Calu3 (cell line): Measurements from ENCODE around the gene CTXN2. TPM values are rescaled to one million over a fixed set of nuclear protein-coding genes. Genes with fewer than 3 reads are reported as not detected.

ENCODE experiments used
- BruUV-seq: library from RNA; stranded (reverse); fragments of 400-500 nt; replicated peaks from 2 replicates; lab custom pipeline; 2021; lab: Mats Ljungman, UMichigan
- CTCF ChIA-PET: fragments of 300-600 bp; sonication (Branson Sonifier 250); formaldehyde crosslinking; loops from one replicate; lab custom pipeline; 2022; ENCODE audit warnings: antibody characterized with exemption; lab: Charles Lee
- DNase-seq: peaks from one replicate; pipeline ENCODE4 v3.0.0; 2022
- H3K27ac Mint-ChIP-seq: one replicate; pipeline ENCODE4 v1.8.0; 2022; ENCODE audit warnings: mixed read lengths; ENCODE audit not compliant: unreplicated experiment
- H3K27me3 Mint-ChIP-seq: one replicate; pipeline ENCODE4 v1.8.0; 2022; ENCODE audit warnings: mixed read lengths; ENCODE audit not compliant: unreplicated experiment
- H3K36me3 Mint-ChIP-seq: one replicate; pipeline ENCODE4 v1.8.0; 2022; ENCODE audit warnings: mild to moderate bottlenecking, moderate library complexity, mixed read lengths; ENCODE audit not compliant: insufficient read depth, unreplicated experiment
- H3K4me1 Mint-ChIP-seq: one replicate; pipeline ENCODE4 v1.8.0; 2022; ENCODE audit warnings: mild to moderate bottlenecking, low read depth, mixed read lengths; ENCODE audit not compliant: unreplicated experiment
- H3K4me3 Mint-ChIP-seq: one replicate; pipeline ENCODE4 v1.8.0; 2022; ENCODE audit warnings: mild to moderate bottlenecking, low read depth, moderate library complexity, mixed read lengths; ENCODE audit not compliant: unreplicated experiment
- H3K9me3 Mint-ChIP-seq: one replicate; pipeline ENCODE4 v1.8.0; 2022; ENCODE audit warnings: low read depth, mixed read lengths; ENCODE audit not compliant: unreplicated experiment
- intact Hi-C: fragments of 100-400 bp; cut with micrococcal nuclease; formaldehyde crosslinking; loops from one replicate; pipeline ENCODE4 v1.10.0; 2022; ENCODE audit not compliant: unreplicated experiment
- total RNA-seq: library from RNA; stranded (reverse); gene quantifications from 2 replicates; pipeline ENCODE4 v1.2.3, GENCODE V29; 2022
- TF ChIP-seq, protein P1 (sequence below): fragments of 200-600 bp; IDR thresholded peaks from one replicate; pipeline ENCODE4 v1.8.0; 2022; ENCODE audit warnings: antibody characterized with exemption; ENCODE audit not compliant: unreplicated experiment

CTXN2 gene
- total RNA-seq, 1 experiment from 2014 or later: not detected

DNA sequence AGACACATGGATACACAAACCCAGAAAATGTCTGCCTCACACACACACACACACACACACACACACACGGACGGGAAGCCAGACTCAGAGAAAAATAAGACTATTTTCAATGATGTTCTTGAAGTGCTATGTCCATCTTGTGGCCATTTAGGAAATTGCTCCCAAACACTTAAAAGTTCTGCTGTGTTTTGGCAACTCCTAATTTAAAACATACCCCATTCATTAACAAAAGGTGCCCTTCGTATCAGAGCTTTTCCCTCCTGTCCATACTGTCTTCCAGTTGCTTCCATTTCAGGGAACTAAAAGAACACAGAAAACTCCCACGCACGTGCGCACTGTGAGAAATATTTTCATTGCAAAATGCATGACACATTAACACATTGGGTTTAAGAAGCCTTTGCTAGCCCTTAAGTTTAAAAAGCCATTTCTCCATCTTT is 59.2 kb downstream of the CTXN2 start:
- Mint-ChIP-seq H3K36me3 (no peaks in the 10 kb centered on the region), H3K27ac (no peak overlapping the region), H3K4me3 (no peak overlapping the region), H3K27me3 (peaks cover 41% of the 10 kb centered on the region), H3K4me1 (no peaks in the 10 kb centered on the region), H3K9me3 (no peaks in the 10 kb centered on the region)
- peak; percentile 50 for DNase-seq
- intact Hi-C loops: loop anchor here (1.0 to 2.0 kb wide), 2 partner anchors 138 to 1054 kb away; no protein-coding TSS in a partner anchor
- TF ChIP-seq, protein P1, sequence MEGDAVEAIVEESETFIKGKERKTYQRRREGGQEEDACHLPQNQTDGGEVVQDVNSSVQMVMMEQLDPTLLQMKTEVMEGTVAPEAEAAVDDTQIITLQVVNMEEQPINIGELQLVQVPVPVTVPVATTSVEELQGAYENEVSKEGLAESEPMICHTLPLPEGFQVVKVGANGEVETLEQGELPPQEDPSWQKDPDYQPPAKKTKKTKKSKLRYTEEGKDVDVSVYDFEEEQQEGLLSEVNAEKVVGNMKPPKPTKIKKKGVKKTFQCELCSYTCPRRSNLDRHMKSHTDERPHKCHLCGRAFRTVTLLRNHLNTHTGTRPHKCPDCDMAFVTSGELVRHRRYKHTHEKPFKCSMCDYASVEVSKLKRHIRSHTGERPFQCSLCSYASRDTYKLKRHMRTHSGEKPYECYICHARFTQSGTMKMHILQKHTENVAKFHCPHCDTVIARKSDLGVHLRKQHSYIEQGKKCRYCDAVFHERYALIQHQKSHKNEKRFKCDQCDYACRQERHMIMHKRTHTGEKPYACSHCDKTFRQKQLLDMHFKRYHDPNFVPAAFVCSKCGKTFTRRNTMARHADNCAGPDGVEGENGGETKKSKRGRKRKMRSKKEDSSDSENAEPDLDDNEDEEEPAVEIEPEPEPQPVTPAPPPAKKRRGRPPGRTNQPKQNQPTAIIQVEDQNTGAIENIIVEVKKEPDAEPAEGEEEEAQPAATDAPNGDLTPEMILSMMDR: no peak
- CTCF ChIA-PET: no interaction called here
- BruUV-seq: no TSS peak

DNA sequence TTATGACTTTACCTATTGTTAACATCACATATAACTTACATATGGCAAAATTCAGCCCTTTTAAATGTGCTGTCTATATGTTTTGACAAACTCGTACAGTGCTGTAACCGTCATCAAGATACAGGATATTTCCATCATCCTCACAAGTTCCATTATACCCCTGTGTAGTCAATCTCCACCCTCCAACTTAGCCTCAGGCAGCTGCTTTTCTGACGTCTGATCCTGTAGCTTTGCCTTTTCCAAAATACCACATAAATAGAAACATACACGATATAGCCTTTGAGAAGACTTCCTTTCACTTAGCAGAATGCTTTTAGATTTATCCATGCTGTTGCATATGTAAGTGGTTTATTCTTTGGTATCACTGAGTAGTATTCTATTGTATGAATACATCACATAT is 61.7 kb downstream of the CTXN2 start:
- H3K4me3 Mint-ChIP-seq: no peak overlapping the region
- TF ChIP-seq, protein P1: no peak
- intact Hi-C loops: no loop called here
- CTCF ChIA-PET: interaction anchor here (1.5 kb wide), 1 partner anchor 141 kb away, joined by 3 read pairs; no protein-coding TSS in a partner anchor
- H3K27ac Mint-ChIP-seq: no peak overlapping the region
- BruUV-seq: no TSS peak
- no peak for DNase-seq
- H3K36me3 Mint-ChIP-seq: no peaks in the 10 kb centered on the region
- H3K4me1 Mint-ChIP-seq: no peaks in the 10 kb centered on the region
- H3K9me3 Mint-ChIP-seq: no peaks in the 10 kb centered on the region
- peaks cover 34% of the 10 kb centered on the region for H3K27me3 Mint-ChIP-seq

Other genes with a start within 250 kb of the CTXN2 start
- gene SLC24A5, start 70.7 kb upstream of the CTXN2 start, total RNA-seq: not detected in 2 replicates
- gene MYEF2, start 13.4 kb upstream of the CTXN2 start, total RNA-seq: 25.4 and 31.1 TPM in 2 replicates
- gene SLC12A1, start 14.6 kb downstream of the CTXN2 start, total RNA-seq: not detected in 2 replicates
- 94.6 and 116 TPM in 2 replicates for gene DUT, start 139.8 kb downstream of the CTXN2 start, total RNA-seq